Parathyroid adenoma (tissue), 2 donors: ENCODE data around the gene FBXW4.

Experiments used
- H2AFZ ChIP-seq: fragments of 300-600 bp; sonication (generic); one replicate; pipeline ENCODE4 v1.7.0; 2017; ENCODE audit warnings: antibody characterized with exemption, mild to moderate bottlenecking
- H3K27ac ChIP-seq: fragments of 300-600 bp; sonication (generic); one replicate; pipeline ENCODE4 v1.7.0; 2017
- H3K27me3 ChIP-seq: fragments of 300-600 bp; sonication (generic); one replicate; pipeline ENCODE4 v1.7.0; 2017; ENCODE audit warnings: low read length; ENCODE audit not compliant: control insufficient read depth, insufficient read depth
- H3K36me3 ChIP-seq: fragments of 300-600 bp; sonication (generic); one replicate; pipeline ENCODE4 v1.7.0; 2017; ENCODE audit warnings: low read length; ENCODE audit not compliant: control insufficient read depth, insufficient read depth
- H3K4me1 ChIP-seq: fragments of 300-600 bp; sonication (generic); one replicate; pipeline ENCODE4 v1.7.0; 2017; ENCODE audit warnings: control low read depth
- H3K4me2 ChIP-seq: fragments of 300-600 bp; sonication (generic); one replicate; pipeline ENCODE4 v1.7.0; 2017; ENCODE audit warnings: low read length
- H3K4me3 ChIP-seq: fragments of 300-600 bp; sonication (generic); one replicate; pipeline ENCODE4 v1.7.0; 2017; ENCODE audit warnings: low read depth, low read length
- H3K79me2 ChIP-seq: fragments of 300-600 bp; sonication (generic); one replicate; pipeline ENCODE4 v1.7.0; 2017; ENCODE audit warnings: control low read depth
- H3K9ac ChIP-seq: fragments of 300-600 bp; sonication (generic); one replicate; pipeline ENCODE4 v1.7.0; 2017; ENCODE audit warnings: mild to moderate bottlenecking
- H3K9me3 ChIP-seq: fragments of 300-600 bp; sonication (generic); one replicate; pipeline ENCODE4 v1.7.0; 2017; ENCODE audit warnings: low read length; ENCODE audit not compliant: control insufficient read depth
- TF ChIP-seq, protein P1 (sequence below): fragments of 300-600 bp; sonication (generic); IDR thresholded peaks from one replicate; pipeline ENCODE4 v1.7.0; 2017; ENCODE audit warnings: antibody characterized with exemption, mild to moderate bottlenecking
- donor health status: primary hyperparathyroidism.

FBXW4 gene

DNA sequence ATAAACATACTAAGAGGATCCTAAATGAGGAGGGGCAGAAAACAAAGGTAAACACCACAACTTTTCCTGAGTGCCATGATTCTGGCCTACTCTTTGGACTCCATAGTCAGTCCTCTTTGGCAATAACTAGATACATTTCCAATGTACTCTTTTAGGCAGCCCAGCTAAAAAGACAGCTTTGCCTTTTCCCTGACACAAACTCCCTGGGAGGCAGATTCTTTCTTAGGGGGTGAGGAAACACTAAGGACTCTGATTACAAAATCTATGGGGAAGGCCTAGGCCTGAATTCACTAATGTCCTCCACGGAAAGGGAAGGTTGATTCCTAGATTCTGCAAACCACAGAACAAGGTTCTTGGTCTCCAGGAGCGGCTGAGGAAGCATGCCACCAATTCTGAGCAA lies 25.8 kb downstream of the FBXW4 start:
- TF ChIP-seq, protein P1, sequence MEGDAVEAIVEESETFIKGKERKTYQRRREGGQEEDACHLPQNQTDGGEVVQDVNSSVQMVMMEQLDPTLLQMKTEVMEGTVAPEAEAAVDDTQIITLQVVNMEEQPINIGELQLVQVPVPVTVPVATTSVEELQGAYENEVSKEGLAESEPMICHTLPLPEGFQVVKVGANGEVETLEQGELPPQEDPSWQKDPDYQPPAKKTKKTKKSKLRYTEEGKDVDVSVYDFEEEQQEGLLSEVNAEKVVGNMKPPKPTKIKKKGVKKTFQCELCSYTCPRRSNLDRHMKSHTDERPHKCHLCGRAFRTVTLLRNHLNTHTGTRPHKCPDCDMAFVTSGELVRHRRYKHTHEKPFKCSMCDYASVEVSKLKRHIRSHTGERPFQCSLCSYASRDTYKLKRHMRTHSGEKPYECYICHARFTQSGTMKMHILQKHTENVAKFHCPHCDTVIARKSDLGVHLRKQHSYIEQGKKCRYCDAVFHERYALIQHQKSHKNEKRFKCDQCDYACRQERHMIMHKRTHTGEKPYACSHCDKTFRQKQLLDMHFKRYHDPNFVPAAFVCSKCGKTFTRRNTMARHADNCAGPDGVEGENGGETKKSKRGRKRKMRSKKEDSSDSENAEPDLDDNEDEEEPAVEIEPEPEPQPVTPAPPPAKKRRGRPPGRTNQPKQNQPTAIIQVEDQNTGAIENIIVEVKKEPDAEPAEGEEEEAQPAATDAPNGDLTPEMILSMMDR, result no peak
- Histone ChIP-seq H3K4me1 (peaks cover 3% of the 10 kb centered on the region), H3K27me3 (no peaks in the 10 kb centered on the region), H3K36me3 (no peaks in the 10 kb centered on the region), H3K4me3 (no peak overlapping the region), H3K27ac (no peak overlapping the region), H3K9me3 (no peaks in the 10 kb centered on the region), H2AFZ (no peak overlapping the region), H3K79me2 (peaks cover 61% of the 10 kb centered on the region), H3K9ac (no peak overlapping the region), H3K4me2 (no peak overlapping the region)

DNA sequence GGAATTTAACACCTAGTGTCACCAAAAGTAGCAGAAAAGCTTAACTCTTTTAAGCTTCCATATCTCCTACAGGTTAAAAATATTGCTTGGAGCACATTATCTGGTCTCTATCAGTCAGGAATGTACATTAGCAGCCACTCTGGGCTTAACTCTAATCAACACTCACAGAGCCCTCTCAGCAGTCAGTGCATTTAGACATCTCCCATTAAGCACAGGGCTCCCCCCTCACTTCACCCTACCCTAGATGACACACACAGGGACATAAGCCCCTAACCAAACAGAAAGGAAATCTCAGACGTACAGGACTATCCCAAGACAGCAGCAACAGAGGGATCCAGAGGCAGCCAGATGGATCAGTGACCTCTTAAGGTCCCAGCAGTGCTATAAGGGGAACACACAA lies 26.4 kb downstream of the FBXW4 start:
- Histone ChIP-seq H3K9me3 (no peaks in the 10 kb centered on the region), H3K79me2 (peaks cover 55% of the 10 kb centered on the region), H3K9ac (no peak overlapping the region), H3K4me3 (no peak overlapping the region), H3K4me2 (no peak overlapping the region), H3K36me3 (no peaks in the 10 kb centered on the region), H3K4me1 (peaks cover 3% of the 10 kb centered on the region), H2AFZ (no peak overlapping the region), H3K27ac (no peak overlapping the region), H3K27me3 (no peaks in the 10 kb centered on the region)
- TF ChIP-seq, protein P1, result no peak

DNA sequence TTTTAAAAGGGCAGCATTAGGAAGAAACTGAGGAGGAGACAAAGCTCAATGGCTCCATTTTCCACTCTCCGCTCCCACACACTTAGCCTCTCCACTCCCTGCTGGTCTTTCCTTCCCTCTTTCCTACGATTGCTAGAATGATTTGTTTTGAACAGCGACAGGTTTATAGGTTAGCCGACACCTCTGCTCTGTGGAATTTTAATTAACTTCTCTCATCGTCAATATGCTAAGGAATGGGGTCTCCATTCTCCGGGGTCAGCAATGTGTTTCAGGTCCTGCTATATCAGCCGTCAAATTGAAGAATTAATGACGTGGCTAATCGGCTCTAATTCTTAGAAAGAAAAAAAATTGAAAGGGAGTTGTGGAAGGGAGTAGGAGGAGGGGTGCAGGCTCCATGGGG lies 28.9 kb downstream of the FBXW4 start:
- Histone ChIP-seq H3K4me2 (no peak overlapping the region), H3K9ac (no peak overlapping the region), H3K4me1 (no peaks in the 10 kb centered on the region), H3K27me3 (no peaks in the 10 kb centered on the region), H3K79me2 (peaks cover 48% of the 10 kb centered on the region), H3K27ac (no peak overlapping the region), H2AFZ (no peak overlapping the region), H3K4me3 (no peak overlapping the region), H3K36me3 (no peaks in the 10 kb centered on the region), H3K9me3 (no peaks in the 10 kb centered on the region)
- TF ChIP-seq, protein P1, result no peak

DNA sequence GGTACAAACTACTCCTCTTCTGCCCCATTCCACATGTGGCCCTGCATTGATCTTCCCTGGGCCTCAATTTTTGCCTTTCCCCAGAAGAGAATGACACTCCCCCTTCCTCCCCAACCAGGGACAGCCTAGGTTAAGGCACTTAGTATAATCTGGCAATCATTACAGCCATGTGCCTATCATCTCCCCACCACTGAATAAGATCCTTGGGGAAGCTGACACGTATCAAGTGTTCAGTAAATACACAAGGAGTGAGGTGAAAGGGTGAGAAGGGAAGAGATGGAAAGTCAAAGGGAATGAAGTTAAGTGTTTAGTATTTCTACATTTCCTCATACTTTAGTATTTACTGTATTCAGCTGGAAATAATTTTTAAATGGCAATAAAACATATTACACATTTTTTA lies 31.9 kb downstream of the FBXW4 start:
- Histone ChIP-seq H3K79me2 (peaks cover 39% of the 10 kb centered on the region), H3K27ac (no peak overlapping the region), H3K36me3 (no peaks in the 10 kb centered on the region), H3K4me3 (no peak overlapping the region), H3K9me3 (no peaks in the 10 kb centered on the region), H2AFZ (no peak overlapping the region), H3K9ac (no peak overlapping the region), H3K27me3 (no peaks in the 10 kb centered on the region), H3K4me2 (no peak overlapping the region), H3K4me1 (no peaks in the 10 kb centered on the region)
- TF ChIP-seq, protein P1, result no peak

GRCh38 chr10:101660256-101660655 lies 34.7 kb downstream of the FBXW4 start:
- H2AFZ ChIP-seq, result no peak overlapping the region
- H3K4me3 ChIP-seq, result no peak overlapping the region
- TF ChIP-seq, protein P1, result no peak
- no peaks in the 10 kb centered on the region for H3K27me3 ChIP-seq
- peaks cover 37% of the 10 kb centered on the region for H3K79me2 ChIP-seq
- no peak overlapping the region for H3K4me2 ChIP-seq
- no peak overlapping the region for H3K27ac ChIP-seq
- no peaks in the 10 kb centered on the region for H3K36me3 ChIP-seq
- H3K4me1 ChIP-seq, result no peaks in the 10 kb centered on the region
- H3K9ac ChIP-seq, result no peak overlapping the region
- H3K9me3 ChIP-seq, result no peaks in the 10 kb centered on the region
